Gastrocnemius medialis (tissue), 4 donors: ENCODE measurements around the gene ECE1. TPM values are rescaled to one million over a fixed set of nuclear protein-coding genes. Genes with fewer than 3 reads are reported as not detected.

Experiments used
- ATAC-seq, 2 donors: fragments of 150-250 bp; one replicate each; pipeline ENCODE4 v1.9.1; 2016
- DNase-seq, 2 donors: peaks; one replicate each; pipeline ENCODE4 v3.0.0-alpha.2; 2019
- H3K27ac ChIP-seq, 4 donors: fragments of 200-600 bp; sonication (generic); 1 replicate in 1 of 4; 2 replicates in 3 of 4; pipeline ENCODE4 v1.5.1; 2016 to 2018; ENCODE audit warnings: mild to moderate bottlenecking in 2 of 4, moderate library complexity in 1 of 4
- H3K27me3 ChIP-seq, 3 donors: fragments of 200-600 bp; sonication (generic) in 2 of 3; 1 replicate in 1 of 3; 2 replicates in 2 of 3; pipeline versions ENCODE4 v1.5.1 to v1.6.0; 2016 to 2019; ENCODE audit warnings: mild to moderate bottlenecking in 1 of 3, moderate library complexity in 1 of 3
- H3K36me3 ChIP-seq, 2 donors: fragments of 200-600 bp; sonication (generic) in 1 of 2; one replicate each; pipeline ENCODE4 v1.5.1; 2017 to 2018
- H3K4me1 ChIP-seq, 2 donors: fragments of 200-600 bp; sonication (generic) in 1 of 2; one replicate each; pipeline ENCODE4 v1.5.1; 2016 to 2017; ENCODE audit warnings: mild to moderate bottlenecking in 2 of 2
- H3K4me3 ChIP-seq, 4 donors: fragments of 200-600 bp; sonication (generic) in 3 of 4; 1 replicate in 1 of 4; 2 replicates in 3 of 4; pipeline ENCODE4 v1.5.1; 2016 to 2019; ENCODE audit warnings: mild to moderate bottlenecking in 2 of 4
- H3K9me3 ChIP-seq, 3 donors: fragments of 200-600 bp; sonication (generic) in 2 of 3; 1 replicate in 1 of 3; 2 replicates in 2 of 3; pipeline ENCODE4 v1.5.1; 2016 to 2019
- POLR2A ChIP-seq, 2 donors: fragments of 450-650 bp; IDR thresholded peaks; one replicate each; pipeline ENCODE4 v1.6.1; 2017; ENCODE audit warnings: antibody characterized with exemption in 2 of 2, mild to moderate bottlenecking in 2 of 2, moderate library complexity in 2 of 2
- in situ Hi-C, 4 donors: fragments of 200-750 bp; cut with MboI; loops; one replicate each; pipeline versions ENCODE4 v1.15.0 to v1.8.0; 2017; ENCODE audit warnings: low sequenced_read_pairs in 4 of 4
- intact Hi-C: fragments of 100-400 bp; cut with DNase I; formaldehyde crosslinking; loops from one replicate; pipeline ENCODE4 v1.15.1; 2023; ENCODE audit warnings: low total_unique reads
- total RNA-seq, 4 donors: library from RNA; depleted of rRNA; stranded (reverse); fragments of >200 nt; gene quantifications; one replicate each; pipeline versions ENCODE4 v1.1.0 to v1.2.3, GENCODE V29; 2016
- TF ChIP-seq, protein P1 (sequence below), 5 experiments: fragments of 450-650 bp in 3 of 5; fragments of 200-600 bp in 2 of 5; sonication (generic) in 2 of 5; IDR thresholded peaks in 4 of 5; conservative IDR thresholded peaks in 1 of 5; 1 replicate in 4 of 5; 2 replicates in 1 of 5; pipeline ENCODE4 v1.5.1; 2016 to 2019; ENCODE audit warnings: antibody characterized with exemption in 5 of 5, mild to moderate bottlenecking in 3 of 5, moderate library complexity in 3 of 5

The ECE1 gene
- total RNA-seq, 4 donors from 2014 or later, result 17.1 to 39.9 (median 26.7) TPM

GRCh38 chr1:21337454-21337927, 47.2 kb upstream of the ECE1 start:
- H3K36me3 ChIP-seq, result no peaks in the 10 kb centered on the region
- ATAC-seq, result no peak
- peaks cover 41 to 76% of the 10 kb centered on the region in 2 donors for H3K4me1 ChIP-seq
- no peaks in the 10 kb centered on the region for H3K27me3 ChIP-seq
- no peaks in the 10 kb centered on the region for H3K9me3 ChIP-seq
- intact Hi-C loops (no loop called here), in situ Hi-C loops (no loop called here)
- H3K4me3 ChIP-seq, result no peak overlapping the region
- no peak for DNase-seq
- peak overlapping the region; percentile 67 to 89 (median 76) for H3K27ac ChIP-seq
- TF ChIP-seq POLR2A (IDR thresholded peaks at IDR 0.05), result peak in 1 of 2 donors; percentile 18
- TF ChIP-seq, protein P1, sequence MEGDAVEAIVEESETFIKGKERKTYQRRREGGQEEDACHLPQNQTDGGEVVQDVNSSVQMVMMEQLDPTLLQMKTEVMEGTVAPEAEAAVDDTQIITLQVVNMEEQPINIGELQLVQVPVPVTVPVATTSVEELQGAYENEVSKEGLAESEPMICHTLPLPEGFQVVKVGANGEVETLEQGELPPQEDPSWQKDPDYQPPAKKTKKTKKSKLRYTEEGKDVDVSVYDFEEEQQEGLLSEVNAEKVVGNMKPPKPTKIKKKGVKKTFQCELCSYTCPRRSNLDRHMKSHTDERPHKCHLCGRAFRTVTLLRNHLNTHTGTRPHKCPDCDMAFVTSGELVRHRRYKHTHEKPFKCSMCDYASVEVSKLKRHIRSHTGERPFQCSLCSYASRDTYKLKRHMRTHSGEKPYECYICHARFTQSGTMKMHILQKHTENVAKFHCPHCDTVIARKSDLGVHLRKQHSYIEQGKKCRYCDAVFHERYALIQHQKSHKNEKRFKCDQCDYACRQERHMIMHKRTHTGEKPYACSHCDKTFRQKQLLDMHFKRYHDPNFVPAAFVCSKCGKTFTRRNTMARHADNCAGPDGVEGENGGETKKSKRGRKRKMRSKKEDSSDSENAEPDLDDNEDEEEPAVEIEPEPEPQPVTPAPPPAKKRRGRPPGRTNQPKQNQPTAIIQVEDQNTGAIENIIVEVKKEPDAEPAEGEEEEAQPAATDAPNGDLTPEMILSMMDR (IDR thresholded peaks at IDR 0.05 in 4 of 5, conservative IDR thresholded peaks at IDR 0.05 in 1 of 5), result no peak

DNA sequence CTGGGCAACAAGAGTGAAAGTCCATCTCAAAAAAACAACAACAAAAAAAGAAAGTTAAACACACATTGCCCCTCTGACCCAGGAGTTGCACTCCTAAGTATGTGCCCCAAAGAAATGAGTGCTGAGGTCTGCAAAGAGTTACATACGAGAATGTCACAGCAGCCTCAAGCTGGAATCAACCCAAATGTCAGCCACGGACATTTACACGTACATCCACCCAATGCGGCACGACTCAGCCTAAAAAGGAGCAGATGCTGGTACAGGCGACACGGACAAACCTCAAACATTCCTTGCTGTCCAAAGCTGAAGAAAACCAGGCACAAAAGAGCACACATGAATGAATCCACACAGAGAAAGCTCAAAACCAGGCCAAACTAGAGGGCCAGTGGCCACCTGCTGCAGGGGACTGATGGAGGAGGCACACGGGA, 46.8 kb upstream of the ECE1 start:
- ATAC-seq, result no peak
- peak overlapping the region; percentile 67 to 89 (median 76) for H3K27ac ChIP-seq
- peaks cover 44 to 79% of the 10 kb centered on the region in 2 donors for H3K4me1 ChIP-seq
- intact Hi-C loops, result no loop called here
- TF ChIP-seq, protein P1 (IDR thresholded peaks at IDR 0.05 in 4 of 5, conservative IDR thresholded peaks at IDR 0.05 in 1 of 5), result no peak
- no peak for TF ChIP-seq POLR2A (IDR thresholded peaks at IDR 0.05)
- no peaks in the 10 kb centered on the region for H3K36me3 ChIP-seq
- no peak for DNase-seq
- no peak overlapping the region for H3K4me3 ChIP-seq
- H3K27me3 ChIP-seq, result no peaks in the 10 kb centered on the region
- H3K9me3 ChIP-seq, result no peaks in the 10 kb centered on the region
- in situ Hi-C loops, result no loop called here

DNA sequence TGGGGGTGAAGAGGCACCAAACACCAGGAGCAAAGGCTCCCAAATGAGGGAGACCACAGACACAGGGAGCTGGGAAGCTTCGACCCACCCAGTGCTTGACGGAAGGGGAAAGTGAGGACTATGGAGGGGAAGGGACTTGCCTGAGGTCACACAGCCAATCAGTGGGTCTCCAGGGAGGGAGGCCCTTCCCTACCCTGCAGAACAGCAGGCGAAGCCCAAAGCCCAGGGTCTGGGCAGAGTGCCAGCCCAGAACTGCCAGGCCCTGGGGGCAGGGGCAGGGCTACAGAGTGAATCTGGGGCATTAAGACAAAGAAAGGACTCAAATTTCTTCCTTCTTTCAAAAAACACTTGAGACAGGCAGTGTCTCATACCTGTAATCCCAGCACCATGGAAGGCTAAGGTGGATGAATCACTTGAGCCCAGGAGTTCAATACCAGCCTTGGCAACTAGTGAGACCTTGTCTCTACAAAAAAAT, 45.5 kb upstream of the ECE1 start:
- Histone ChIP-seq H3K9me3 (no peaks in the 10 kb centered on the region), H3K4me1 (peaks cover 46 to 79% of the 10 kb centered on the region in 2 donors), H3K27me3 (no peaks in the 10 kb centered on the region), H3K36me3 (no peaks in the 10 kb centered on the region), H3K27ac (peak overlapping the region; percentile 67 to 89 (median 76)), H3K4me3 (no peak overlapping the region)
- intact Hi-C loops, result no loop called here
- ATAC-seq (no peak), DNase-seq (no peak)
- TF ChIP-seq, protein P1 (IDR thresholded peaks at IDR 0.05 in 4 of 5, conservative IDR thresholded peaks at IDR 0.05 in 1 of 5), result no peak
- TF ChIP-seq POLR2A (IDR thresholded peaks at IDR 0.05), result no peak
- in situ Hi-C loops, result no loop called here

- Histone ChIP-seq H3K36me3 (no peaks in the 10 kb centered on the region), H3K4me3 (peak overlapping the region; percentile 6 to 60 (median 39)), H3K27ac (peak overlapping the region; percentile 67 to 89 (median 76)), H3K9me3 (no peaks in the 10 kb centered on the region), H3K27me3 (no peaks in the 10 kb centered on the region), H3K4me1 (peaks cover 46 to 75% of the 10 kb centered on the region in 2 donors)
- in situ Hi-C loops (no loop called here), intact Hi-C loops (no loop called here)
- no peak for ATAC-seq
- no peak for TF ChIP-seq POLR2A (IDR thresholded peaks at IDR 0.05)
- TF ChIP-seq, protein P1 (IDR thresholded peaks at IDR 0.05 in 4 of 5, conservative IDR thresholded peaks at IDR 0.05 in 1 of 5), result peak in 1 of 5 experiments; percentile 5
- DNase-seq, result no peak
Observed at GRCh38 chr1:21335088-21335691, 44.9 kb upstream of the ECE1 start.
